HG03103 (cell line): ENCODE results near the gene MSH3.
"Not testable (repeated sequence)": the region's sequence is repeated elsewhere in the genome, so short reads cannot be mapped to it uniquely, and the experiment has no call there.

Source experiments
- ATAC-seq: cut with Tn5 transposase; IDR thresholded peaks from one replicate; pipeline ENCODE4 v1.9.1; 2021; ENCODE audit warnings: low read depth; ENCODE audit not compliant: unreplicated experiment

Gene MSH3

DNA sequence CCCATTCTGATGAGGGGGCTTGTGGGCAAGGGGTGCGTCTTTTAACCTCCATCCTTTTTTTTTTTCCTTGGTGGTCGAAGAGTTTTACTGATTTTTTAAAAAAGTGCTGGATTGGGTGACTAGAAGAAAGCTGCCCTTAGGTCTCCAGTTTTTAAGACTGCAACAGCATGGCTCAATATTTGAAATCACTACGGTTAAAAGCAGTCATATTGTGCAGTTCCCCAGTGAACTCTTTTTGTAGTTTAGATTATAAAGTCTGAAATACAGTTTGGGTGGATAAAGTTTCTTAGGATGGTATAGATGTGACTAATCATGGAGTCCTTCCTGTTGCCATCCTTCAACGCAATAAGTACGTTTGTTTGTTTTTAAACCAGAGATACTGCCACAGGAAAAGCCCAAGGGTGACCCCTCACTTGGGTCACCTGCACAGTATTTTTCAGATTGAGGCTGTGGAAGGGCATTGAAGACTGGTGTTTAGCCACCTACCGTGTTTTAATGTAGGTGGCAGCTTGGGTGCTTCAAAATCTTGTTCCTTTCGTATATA is 851 bp downstream of the MSH3 start:
- ATAC-seq = no peak

DNA sequence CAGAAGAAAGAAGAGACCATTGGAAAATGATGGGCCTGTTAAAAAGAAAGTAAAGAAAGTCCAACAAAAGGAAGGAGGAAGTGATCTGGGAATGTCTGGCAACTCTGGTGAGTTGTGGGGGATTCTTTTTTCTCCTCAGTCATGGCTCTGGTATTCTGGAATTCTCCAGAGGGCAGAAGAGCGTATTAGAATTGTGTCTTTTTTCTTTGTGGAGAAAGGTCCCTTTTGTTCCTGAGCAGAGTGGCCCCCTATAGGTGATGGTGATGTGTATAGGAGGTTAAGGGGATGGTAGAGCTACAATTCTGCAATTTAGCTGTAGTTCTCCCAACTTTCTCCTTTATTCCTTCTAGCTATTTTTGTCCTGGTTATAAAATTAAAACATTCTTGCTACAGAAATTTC is 2.0 kb downstream of the MSH3 start:
- ATAC-seq = no peak

- no peak for ATAC-seq
Measured at GRCh38 chr5:80659106-80659505, 4.7 kb downstream of the MSH3 start.

DNA sequence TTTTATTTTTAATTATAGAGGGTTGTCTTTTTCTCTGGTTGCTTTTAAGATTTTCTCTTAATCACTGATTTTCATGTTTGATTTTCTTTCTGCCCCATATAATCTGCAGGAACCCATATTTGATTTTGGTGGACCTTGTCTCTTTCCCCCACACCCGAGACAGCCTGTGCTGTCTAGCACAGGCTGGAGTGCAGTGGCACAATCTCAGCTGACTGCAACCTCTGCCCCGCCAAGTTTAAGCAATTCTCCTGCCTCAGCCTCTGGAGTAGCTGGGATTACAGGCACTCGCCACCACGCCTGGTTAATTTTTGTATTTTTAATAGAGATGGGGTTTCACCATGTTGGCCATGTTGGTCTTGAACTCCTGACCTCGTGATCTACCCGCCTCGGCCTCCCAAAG is 6.2 kb downstream of the MSH3 start:
- not testable (repeated sequence) for ATAC-seq

DNA sequence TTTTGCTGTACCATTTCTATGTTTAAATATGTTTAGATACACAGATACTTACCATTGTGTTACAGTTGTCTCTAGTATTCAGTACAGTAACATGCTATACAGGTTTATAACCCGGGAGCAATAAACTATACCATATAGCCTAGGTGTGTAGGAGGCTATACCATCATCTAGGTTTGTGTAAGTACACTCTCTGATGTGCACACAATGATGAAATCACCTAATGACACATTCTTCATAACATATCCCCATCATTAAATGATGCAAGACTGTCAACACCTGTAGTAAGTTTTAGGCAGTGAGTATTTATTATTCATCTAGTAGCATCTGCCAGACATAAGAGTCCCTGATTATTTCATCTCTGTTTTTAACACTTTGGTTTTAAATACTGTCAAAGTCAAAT is 7.7 kb downstream of the MSH3 start:
- ATAC-seq = no peak

DNA sequence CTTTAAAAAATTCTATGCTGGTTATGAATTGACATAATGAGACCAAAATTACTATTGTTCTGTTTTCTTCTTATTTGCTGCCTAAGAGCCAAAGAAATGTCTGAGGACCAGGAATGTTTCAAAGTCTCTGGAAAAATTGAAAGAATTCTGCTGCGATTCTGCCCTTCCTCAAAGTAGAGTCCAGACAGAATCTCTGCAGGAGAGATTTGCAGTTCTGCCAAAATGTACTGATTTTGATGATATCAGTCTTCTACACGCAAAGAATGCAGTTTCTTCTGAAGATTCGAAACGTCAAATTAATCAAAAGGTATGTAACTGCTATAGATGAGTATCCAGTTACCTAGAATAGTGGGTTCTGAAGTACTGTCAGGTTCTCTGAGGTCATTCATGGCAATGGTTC is 10.6 kb downstream of the MSH3 start:
- no peak for ATAC-seq

DNA sequence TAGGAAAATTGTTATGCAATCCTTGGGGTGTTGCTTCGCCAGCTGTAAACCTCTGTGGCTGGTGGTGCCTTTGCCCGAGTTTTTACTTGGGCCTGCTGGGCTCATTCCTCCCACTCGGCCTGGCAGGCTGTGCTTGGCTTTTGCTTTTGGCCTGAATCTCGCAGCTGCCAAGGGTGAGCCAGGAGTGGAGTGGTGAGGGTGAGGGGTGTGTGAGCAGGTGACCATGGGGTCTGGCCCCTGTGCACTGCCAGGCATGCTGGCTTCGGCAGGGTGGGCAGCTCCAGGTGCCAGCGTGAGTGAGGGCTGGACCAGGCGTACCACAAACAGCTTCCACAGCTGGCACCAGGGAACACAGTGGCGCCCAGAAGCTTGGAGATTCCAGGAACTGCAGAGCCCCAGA is 12.9 kb downstream of the MSH3 start:
- ATAC-seq = no peak

DNA sequence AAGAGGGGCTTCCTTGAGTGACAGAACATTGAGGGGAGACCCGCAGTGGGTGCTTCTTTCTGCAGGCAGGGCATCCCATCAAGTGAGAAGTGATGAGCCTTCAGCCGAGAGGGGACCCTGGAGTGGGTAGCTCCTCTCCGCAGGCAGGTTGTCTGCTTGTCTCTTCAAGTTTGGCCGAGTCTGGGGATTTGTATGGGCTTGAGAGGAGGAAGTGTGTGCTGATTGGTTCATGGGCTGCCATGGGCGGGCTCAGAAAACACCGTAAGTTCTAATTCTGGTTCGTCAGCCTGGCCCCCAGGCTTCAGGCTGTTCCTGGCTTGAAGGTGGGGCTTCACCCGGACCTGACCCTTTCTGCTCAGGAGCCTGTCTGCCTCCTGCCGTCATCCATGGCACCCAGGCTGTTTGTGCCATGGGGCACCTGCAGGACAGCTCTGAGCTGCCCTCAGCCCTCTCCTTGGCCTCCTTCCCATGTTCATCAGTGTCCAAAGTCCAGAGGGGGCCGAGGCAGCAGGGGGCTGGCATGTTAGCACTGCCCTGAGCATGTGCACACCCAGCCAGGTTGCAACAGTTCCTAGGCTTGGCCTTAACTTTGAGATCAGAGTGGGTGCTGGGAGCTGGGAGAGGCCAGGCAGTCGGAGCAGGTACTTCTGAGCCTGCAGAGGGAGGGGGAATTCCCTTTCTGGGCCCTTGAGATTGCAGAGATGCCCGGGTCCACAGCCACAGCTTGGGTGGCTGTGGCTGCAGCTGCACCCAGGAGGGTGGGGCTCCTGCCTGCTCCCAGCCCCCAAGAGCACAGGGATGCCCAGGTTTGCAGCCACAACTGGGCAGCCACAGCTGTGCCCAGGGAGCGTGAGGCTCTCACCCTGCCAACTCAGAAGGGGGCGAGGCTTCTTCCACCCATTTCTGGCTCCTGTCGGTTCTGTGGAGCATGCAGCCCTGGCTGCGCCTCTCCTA is 13.8 kb downstream of the MSH3 start:
- ATAC-seq = peak; percentile 59

DNA sequence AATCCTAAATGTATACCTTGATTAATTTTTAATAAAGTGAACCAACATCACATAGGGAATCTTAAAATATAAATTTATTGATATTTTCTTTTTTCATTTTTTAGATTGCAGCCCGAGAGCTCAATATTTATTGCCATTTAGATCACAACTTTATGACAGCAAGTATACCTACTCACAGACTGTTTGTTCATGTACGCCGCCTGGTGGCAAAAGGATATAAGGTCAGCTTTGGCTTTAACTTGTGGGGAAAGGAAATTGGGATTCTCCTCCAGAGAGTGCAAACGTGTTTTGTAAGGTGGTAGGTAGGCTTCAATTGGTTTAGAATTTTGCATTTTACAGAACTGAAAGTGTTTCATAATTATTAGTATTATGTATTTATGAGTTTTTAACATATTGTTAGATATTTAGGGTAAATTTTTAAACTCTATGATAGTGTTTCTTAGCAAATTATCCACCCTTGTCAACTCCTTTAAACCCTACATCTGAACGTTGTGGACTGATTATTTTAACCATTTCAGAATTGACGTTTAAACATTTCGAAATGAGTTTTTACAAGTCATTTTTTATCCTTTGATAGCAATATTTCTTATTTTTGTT is 17.8 kb downstream of the MSH3 start:
- no peak for ATAC-seq

- ATAC-seq = no peak
Measured at GRCh38 chr5:80676706-80677105, 22.3 kb downstream of the MSH3 start.

DNA sequence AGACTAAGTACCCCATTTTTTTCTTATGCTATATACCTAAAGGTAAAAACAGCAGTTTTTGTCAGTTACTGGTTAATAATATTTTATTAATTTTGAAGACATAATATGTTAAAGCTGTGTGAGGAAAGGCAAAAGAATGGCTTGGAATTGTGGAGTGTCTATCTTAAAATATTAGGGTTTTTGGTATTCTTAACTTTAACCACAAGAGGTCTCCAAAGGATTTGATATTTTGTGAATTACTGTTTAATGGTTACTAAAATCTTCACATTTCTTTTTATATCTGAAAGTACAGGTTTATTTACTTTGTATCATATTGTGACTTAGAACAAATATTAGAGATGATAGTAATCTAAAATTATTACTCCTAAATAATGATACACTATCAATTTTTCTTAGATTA is 32.3 kb downstream of the MSH3 start:
- ATAC-seq = no peak

GRCh38 chr5:80688648-80689420 is 34.4 kb downstream of the MSH3 start:
- ATAC-seq = no peak

GRCh38 chr5:80689627-80690026 is 35.2 kb downstream of the MSH3 start:
- ATAC-seq = no peak

GRCh38 chr5:80695666-80696065 is 41.2 kb downstream of the MSH3 start:
- ATAC-seq = no peak

DNA sequence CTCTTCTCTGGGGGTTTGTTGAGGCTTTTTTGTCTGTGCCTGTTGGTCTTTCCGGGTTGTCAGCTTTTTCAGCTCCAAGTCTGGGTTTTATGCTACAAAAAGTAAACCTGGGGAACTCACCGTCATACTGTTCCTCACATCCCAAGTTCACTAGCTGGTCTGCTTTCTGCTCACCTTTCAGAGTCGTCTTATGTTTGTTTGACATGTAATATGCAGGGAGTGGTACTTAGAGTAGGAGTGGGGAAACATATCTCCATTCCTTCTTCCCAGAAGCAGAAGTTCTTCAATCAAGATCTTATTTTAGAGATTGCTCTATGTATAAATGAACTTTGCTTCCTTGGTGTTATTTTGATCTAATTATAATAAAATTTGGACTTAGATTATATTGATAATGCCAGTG is 42.0 kb downstream of the MSH3 start:
- ATAC-seq = no peak

GRCh38 chr5:80697100-80697499 is 42.6 kb downstream of the MSH3 start:
- ATAC-seq = no peak

GRCh38 chr5:80698369-80698768 is 43.9 kb downstream of the MSH3 start:
- no peak for ATAC-seq

DNA sequence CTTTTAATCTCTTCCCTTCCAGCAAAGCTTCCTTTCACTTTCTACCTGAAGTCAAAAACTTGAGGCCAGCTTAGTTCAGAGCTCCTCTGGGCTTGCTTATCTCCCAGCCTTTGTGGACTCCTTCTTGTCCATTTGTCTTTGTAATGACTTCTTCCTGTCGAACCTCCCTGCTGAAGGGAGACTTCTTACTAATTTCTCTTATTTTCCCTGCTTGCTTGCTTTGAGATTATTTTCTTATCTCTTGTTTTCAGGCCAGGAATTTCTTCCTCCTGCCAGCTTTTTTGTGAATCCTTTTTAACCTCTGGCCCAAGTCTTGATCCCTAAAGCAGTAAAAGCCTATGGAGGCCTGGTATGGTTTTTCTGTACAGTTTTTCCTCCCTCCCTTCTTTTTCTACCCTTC is 47.1 kb downstream of the MSH3 start:
- ATAC-seq = no peak

GRCh38 chr5:80703291-80703690 is 48.8 kb downstream of the MSH3 start:
- no peak for ATAC-seq

GRCh38 chr5:80703747-80704146 is 49.3 kb downstream of the MSH3 start:
- no peak for ATAC-seq

DNA sequence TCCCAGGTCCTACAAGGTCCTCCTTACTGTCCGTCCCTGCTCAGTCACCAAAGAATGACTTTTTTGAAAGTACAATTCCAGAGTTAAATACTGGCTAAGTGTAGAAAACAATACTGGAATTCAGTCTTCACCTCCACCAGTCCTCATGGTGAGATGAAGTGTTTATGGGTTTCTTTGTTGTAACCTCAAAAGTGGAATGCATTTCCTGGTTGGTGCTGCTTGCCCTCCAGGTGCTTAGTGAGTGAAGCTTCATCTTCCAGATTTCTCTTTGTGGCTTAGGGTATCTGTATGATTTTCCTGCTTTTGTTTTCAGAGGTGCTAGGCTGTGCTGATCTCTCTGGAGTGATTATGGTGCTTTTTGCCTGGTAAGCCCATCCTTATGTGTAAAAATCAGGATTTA is 49.8 kb downstream of the MSH3 start:
- ATAC-seq = no peak
